HG02623 (cell line): ENCODE results near the gene TRIM43B.
"Not testable (repeated sequence)": the region's sequence is repeated elsewhere in the genome, so short reads cannot be mapped to it uniquely, and the experiment has no call there.

ENCODE experiments used
- ATAC-seq: cut with Tn5 transposase; IDR thresholded peaks from one replicate; pipeline ENCODE4 v1.9.1; 2021; ENCODE audit warnings: moderate library complexity; ENCODE audit not compliant: unreplicated experiment

Gene TRIM43B

GRCh38 chr2:95484654-95485053, at the start of gene TRIM43B:
TRIM43B (minus strand) TSS chr2:95484754; CDS start chr2:95482714, 2,040 bp downstream.
- ATAC-seq = not testable (repeated sequence)

GRCh38 chr2:95531254-95531771, 46.8 kb upstream of the TRIM43B start:
- ATAC-seq = no peak

GRCh38 chr2:95530734-95531133, 46.2 kb upstream of the TRIM43B start:
- peak; percentile 68 for ATAC-seq

DNA sequence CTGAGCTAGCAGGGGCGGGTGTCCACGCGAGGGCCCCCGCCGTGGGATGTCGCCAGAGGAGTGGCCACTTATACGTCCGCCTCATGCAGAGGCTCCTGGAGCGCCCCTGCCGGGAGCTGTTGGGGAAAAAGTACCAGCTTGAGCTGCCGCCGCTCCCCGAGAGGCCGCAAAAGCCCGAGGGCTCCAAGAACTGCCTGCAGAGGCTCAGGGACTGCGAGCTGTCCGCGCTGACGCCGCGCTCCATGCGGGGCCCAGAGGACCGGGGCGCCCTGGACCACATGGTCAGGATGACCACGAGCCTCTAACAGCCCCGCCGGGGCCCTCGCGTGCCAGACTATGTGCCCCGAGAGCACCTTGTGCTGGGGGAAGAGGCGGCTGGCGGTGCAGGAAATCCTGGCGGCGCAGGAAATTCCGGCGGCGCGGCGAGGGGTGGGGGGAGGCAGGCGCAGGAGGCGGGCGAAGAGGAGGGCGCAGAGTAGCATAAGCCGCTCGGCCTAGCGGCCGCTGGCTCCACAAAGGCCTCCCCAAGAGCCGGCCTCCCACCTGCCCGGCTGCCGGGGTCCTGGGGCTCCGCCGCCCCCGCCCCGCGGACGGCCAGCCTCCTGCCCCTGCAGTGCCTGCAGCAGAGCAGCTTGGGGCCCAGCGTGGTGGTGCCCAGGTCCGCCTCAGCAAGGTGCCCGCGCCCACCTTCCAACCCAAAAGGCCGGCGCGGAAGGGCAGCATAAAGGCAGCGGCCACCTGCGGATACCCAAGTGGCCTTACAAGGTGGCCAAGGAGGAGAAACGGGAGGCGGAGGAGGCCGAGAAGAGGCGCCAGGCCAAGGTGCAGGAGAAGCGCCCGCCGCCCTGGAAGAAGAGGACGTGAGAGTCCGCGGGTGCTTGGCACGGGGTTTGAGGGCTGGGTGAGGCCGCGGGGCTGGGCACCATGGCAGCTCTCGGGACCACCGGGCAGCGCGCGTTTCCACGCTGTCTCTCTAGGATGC, 42.1 kb upstream of the TRIM43B start:
- peak; percentile 50 for ATAC-seq

- ATAC-seq = no peak
Measured at GRCh38 chr2:95525294-95526035, 40.9 kb upstream of the TRIM43B start.

DNA sequence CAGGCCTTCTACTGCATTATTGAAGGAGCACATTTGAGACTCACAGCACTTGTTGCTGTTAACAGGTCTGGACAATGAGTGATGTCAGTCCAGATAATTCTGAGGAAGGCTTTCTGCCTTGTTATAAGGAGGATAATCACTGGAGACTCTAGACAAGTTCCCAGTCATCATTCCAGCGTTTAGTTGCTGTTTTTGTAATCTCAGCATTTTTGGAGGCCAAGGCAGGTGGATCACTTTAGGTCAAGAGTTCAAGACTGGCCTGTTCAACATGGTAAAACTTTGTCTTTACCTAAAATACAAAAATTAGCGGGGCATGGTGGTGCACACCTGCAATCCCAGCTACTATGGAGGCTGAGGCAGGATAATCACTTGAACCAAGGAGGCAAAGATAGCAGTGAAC, 39.6 kb upstream of the TRIM43B start:
- ATAC-seq = no peak

DNA sequence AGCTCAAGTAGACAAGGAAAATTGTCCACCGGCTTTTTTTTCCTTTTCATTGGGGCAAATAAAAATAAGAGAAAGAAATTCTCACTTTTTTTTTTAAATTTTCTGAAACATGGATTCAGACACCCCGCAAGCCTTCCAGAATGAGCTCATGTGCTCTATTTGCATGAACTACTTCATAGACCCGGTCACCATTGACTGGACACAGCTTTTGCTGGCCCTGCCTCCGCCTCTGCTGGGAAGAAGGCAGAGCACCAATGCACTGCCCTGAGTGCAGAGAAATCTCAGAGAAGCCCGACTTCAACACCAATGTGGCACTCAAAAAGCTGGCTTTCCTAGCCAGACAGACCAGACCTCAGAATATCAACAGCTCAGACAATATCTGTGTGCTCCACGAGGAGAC, 30.2 kb upstream of the TRIM43B start:
- ATAC-seq = no peak

DNA sequence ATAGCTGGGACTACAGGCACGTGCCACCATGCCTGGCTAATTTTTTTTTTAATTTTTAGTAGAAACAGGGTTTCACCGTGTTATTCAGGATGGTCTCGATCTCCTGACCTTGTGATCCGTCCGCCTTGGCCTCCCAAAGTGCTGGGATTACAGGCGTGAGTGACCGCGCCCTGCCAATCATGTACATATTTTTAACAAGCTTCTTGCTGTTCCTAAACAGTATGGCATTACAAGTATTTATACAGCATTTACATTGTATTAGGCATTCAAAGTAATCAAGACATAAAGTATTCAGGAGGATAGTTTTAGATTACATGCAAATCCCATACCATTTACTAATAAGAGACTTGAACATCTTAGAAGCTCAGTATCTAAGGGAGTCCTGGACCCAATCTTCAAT, 29.7 kb upstream of the TRIM43B start:
- not testable (repeated sequence) for ATAC-seq

GRCh38 chr2:95509408-95509807, 24.9 kb upstream of the TRIM43B start:
- no peak for ATAC-seq

DNA sequence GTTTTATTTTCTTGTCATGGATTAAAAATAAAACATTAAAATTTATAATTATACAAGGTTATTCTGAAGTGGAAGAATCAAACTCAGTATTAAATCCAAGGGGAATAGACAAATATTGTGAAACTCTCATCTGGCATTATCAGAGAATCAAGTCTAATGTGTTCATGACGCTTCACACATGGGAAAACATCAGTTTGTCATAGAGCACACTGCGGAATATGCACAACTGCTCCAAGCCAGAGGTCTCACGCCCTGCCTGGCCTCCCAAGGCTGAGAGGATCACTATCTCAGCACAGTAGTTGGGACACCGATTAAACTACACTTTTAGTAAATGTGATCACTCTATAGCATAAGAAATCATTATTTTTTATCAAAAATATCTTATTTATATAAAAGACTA, 20.7 kb upstream of the TRIM43B start:
- ATAC-seq = no peak

DNA sequence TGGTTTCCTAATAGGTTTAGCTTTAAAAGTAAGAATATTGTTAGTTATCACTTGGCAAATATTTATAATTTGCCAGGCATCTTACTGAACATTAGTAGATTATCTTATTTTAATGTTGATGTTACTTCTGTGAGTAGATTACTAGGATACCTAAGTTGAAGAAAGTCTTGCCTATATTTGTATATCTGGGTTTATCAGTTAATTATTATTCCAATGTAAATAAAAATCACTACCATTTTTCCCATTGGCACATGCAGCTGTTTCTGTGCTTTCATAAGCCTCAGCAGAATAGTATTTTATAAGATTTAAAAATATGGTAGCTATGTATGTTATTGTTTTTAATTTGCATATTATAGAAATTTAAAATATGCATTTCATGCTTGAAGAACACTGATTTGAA, 16.3 kb upstream of the TRIM43B start:
- ATAC-seq = no peak

- ATAC-seq = not testable (repeated sequence)
Measured at GRCh38 chr2:95492076-95492475, 7.5 kb upstream of the TRIM43B start.

DNA sequence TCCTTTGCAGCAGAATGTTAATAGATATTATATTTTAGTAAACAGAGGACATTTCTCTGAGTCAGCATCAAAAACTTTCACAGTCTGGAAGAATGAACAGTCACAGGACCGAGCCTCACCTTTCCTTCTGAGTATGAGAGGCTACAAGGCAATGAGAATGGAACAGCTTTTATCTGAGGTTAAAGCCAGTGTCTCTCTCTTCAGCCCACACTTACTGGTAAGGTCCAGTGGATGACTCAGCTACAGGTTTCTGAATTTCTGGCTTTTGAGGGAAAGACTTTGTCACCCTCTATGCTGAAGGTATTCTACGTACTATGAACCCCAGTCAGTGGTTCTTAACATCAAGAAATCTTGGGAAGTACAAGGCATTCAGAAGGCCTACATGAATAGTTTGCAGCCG, 9.5 kb downstream of the TRIM43B start:
- not testable (repeated sequence) for ATAC-seq

GRCh38 chr2:95467984-95468383, 16.6 kb downstream of the TRIM43B start:
- ATAC-seq = not testable (repeated sequence)

GRCh38 chr2:95466572-95466971, 18.0 kb downstream of the TRIM43B start:
- not testable (repeated sequence) for ATAC-seq

- not testable (repeated sequence) for ATAC-seq
Measured at GRCh38 chr2:95463292-95463691, 21.3 kb downstream of the TRIM43B start.

DNA sequence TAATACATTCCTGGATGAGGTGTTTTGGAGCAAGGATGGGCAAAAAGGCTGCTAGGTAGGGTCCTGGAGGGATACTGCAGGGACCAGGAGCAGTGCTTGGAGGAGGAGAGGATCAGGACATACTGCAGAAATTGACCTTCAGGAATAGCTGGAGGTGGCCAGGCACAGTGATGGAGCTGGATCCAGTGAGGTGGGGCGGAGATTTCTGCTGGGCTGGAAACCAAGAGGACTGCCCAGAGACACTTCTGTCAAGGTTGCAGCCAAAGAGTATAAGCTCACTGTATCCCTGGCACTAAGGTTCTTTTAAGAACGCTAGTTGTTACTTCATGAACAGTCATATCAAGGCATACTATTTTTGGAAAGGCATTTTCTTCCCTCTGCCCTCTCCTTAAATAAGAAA, 39.2 kb downstream of the TRIM43B start:
- not testable (repeated sequence) for ATAC-seq

GRCh38 chr2:95442474-95443099, 42.0 kb downstream of the TRIM43B start:
- ATAC-seq = not testable (repeated sequence)

GRCh38 chr2:95435872-95436209, 48.7 kb downstream of the TRIM43B start:
- ATAC-seq = not testable (repeated sequence)

DNA sequence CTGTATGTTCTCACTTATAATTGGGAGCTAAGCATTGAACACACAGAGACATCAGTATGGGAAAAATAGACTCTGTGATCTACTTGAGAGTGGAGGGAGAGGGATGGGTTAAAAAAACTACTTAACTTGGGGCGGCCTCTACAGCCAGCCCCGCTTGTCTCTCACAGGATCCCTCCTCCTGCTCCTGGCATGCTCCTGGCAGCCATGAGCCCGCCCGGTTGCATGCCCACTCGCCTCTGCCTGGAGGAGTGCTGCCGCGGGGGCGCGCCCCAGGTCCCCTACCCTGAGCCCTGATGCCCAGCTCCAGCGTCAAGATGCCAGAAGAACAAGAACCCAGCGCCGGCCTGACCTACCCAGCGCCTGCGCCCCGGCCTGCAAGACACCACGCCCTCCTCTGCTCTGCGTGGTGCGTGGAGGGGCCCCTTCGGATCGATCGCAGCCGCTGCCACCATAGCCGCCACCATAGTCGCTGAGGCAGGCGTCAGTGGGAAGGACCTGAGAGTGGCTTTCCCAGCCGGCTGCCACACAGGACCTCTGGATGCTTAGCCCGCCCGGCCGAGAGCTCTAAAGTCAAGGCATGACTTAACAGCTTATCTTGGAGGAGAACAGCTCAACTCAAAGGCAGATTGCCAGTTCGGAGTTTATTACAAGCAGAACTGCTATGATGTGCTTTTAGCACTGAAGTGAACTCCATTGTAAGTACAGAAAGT, 49.2 kb downstream of the TRIM43B start:
- not testable (repeated sequence) for ATAC-seq
